B cell (primary cell): ENCODE measurements around the gene TFAP2B. TPM values are rescaled to one million over a fixed set of nuclear protein-coding genes. Genes with fewer than 3 reads are reported as not detected.

Experiments used
- ATAC-seq: fragments of 200-7000 bp; cut with Tn5 transposase; one replicate; pipeline ENCODE4 v1.10.0; 2021; ENCODE audit warnings: low read depth, mild to moderate bottlenecking, moderate number of reproducible peaks, moderate library complexity
- CTCF ChIA-PET: fragments of 350-600 bp; sonication (Branson Sonifier 250); formaldehyde crosslinking; loops from one replicate; lab custom pipeline; 2021; ENCODE audit warnings: antibody characterized with exemption, inconsistent platforms; lab: Charles Lee
- POLR2A ChIA-PET: fragments of 350-600 bp; sonication (Branson Sonifier 250); formaldehyde crosslinking; loops from one replicate; lab custom pipeline; 2021; ENCODE audit warnings: antibody characterized with exemption; lab: Charles Lee
- DNase-seq: peaks from one replicate; pipeline ENCODE4 v3.0.0; 2013
- H2AFZ ChIP-seq: 2 replicates; pipeline ENCODE4 v1.6.1; 2012; ENCODE audit warnings: mild to moderate bottlenecking, low read depth, low read length; ENCODE audit not compliant: insufficient read depth, poor library complexity, severe bottlenecking
- H3K27ac ChIP-seq, 2 donors: 1 replicate in 1 of 2; 2 replicates in 1 of 2; pipeline ENCODE4 v1.5.1; 2012 to 2013; ENCODE audit warnings: low read length in 2 of 2, mild to moderate bottlenecking in 2 of 2, moderate library complexity in 1 of 2
- H3K27me3 ChIP-seq, 4 experiments: fragments of 200-600 bp in 1 of 4; sonication (generic) in 1 of 4; replicated peaks in 1 of 4; 1 replicate in 2 of 4; 2 replicates in 2 of 4; pipeline versions ENCODE4 v1.6.1 to v1.7.0; 2013 to 2016; ENCODE audit warnings: low read length in 3 of 4, mild to moderate bottlenecking in 2 of 4, mixed read lengths in 1 of 4, moderate library complexity in 1 of 4; ENCODE audit not compliant: insufficient read depth in 4 of 4, control insufficient read depth in 3 of 4; ENCODE audit errors: control extremely low read depth in 1 of 4
- H3K36me3 ChIP-seq, 2 experiments: replicated peaks in 1 of 2; 1 replicate in 1 of 2; 2 replicates in 1 of 2; pipeline versions ENCODE4 v1.6.1 to v1.7.1; 2013; ENCODE audit warnings: low read length in 1 of 2; ENCODE audit not compliant: insufficient read depth in 2 of 2, control insufficient read depth in 1 of 2; ENCODE audit errors: control extremely low read depth in 1 of 2, extremely low read depth in 1 of 2
- H3K4me1 ChIP-seq, 2 donors: fragments of 200-600 bp in 1 of 2; sonication (generic) in 1 of 2; 1 replicate in 1 of 2; 2 replicates in 1 of 2; pipeline versions ENCODE4 v1.5.1 to v1.6.1; 2013 to 2017; ENCODE audit warnings: low read length in 2 of 2; ENCODE audit not compliant: control insufficient read depth in 2 of 2, insufficient read depth in 2 of 2
- H3K4me2 ChIP-seq: replicated peaks from 2 replicates; pipeline ENCODE3; 2012; ENCODE audit warnings: mild to moderate bottlenecking, low read depth, low read length; ENCODE audit not compliant: poor library complexity, severe bottlenecking
- H3K4me3 ChIP-seq, 5 experiments: fragments of 200-600 bp in 1 of 5; sonication (generic) in 1 of 5; 1 replicate in 3 of 5; 2 replicates in 2 of 5; pipeline versions ENCODE4 v1.5.1 to v1.7.0; 2011 to 2016; ENCODE audit warnings: low read length in 4 of 5, mild to moderate bottlenecking in 4 of 5, low read depth in 2 of 5, control low read depth in 1 of 5, moderate library complexity in 1 of 5; ENCODE audit not compliant: insufficient read depth in 1 of 5; ENCODE audit errors: control extremely low read depth in 1 of 5, extremely low read depth in 1 of 5
- H3K79me2 ChIP-seq: fragments of 200-600 bp; sonication (generic); one replicate; pipeline ENCODE4 v1.6.0; 2016; ENCODE audit warnings: low read length; ENCODE audit not compliant: control insufficient read depth, insufficient read depth
- H3K9ac ChIP-seq: fragments of 200-600 bp; sonication (generic); 2 replicates; pipeline ENCODE4 v1.6.1; 2017; ENCODE audit warnings: mild to moderate bottlenecking, low read length, moderate library complexity
- H3K9me3 ChIP-seq, 3 donors: one replicate each; pipeline versions ENCODE4 v1.6.1 to v1.7.1; 2013; ENCODE audit warnings: low read length in 2 of 3; ENCODE audit not compliant: control insufficient read depth in 2 of 3, insufficient read depth in 1 of 3; ENCODE audit errors: control extremely low read depth in 1 of 3
- H4K20me1 ChIP-seq: 2 replicates; pipeline ENCODE4 v1.6.0; 2012; ENCODE audit warnings: mild to moderate bottlenecking, low read length; ENCODE audit not compliant: insufficient read depth, control insufficient read depth, poor library complexity, severe bottlenecking
- H3K27ac Mint-ChIP-seq: one replicate; pipeline ENCODE4 v1.8.0; 2021; ENCODE audit warnings: mixed read lengths
- H3K27me3 Mint-ChIP-seq: one replicate; pipeline ENCODE4 v1.8.0; 2021; ENCODE audit warnings: mixed read lengths
- H3K4me1 Mint-ChIP-seq: one replicate; pipeline ENCODE4 v1.8.0; 2021; ENCODE audit warnings: mixed read lengths
- H3K4me3 Mint-ChIP-seq: one replicate; pipeline ENCODE4 v1.8.0; 2021; ENCODE audit warnings: mixed read lengths
- H3K9me3 Mint-ChIP-seq: one replicate; pipeline ENCODE4 v1.8.0; 2022; ENCODE audit warnings: mixed read lengths; ENCODE audit not compliant: insufficient read depth
- EZH2 ChIP-seq: IDR thresholded peaks from 2 replicates; pipeline ENCODE4 v1.6.1; 2012; ENCODE audit warnings: borderline replicate concordance, low read depth, mild to moderate bottlenecking, moderate library complexity, low read length; ENCODE audit not compliant: insufficient read depth, poor library complexity, severe bottlenecking
- WGBS: methylation state at CpG from one replicate; pipeline ENCODE4 v1.1.5; 2013; ENCODE audit warnings: missing lambda C conversion rate; ENCODE audit not compliant: insufficient coverage; 5-methylcytosine and 5-hydroxymethylcytosine counted together
- intact Hi-C: fragments of 100-400 bp; cut with micrococcal nuclease; formaldehyde crosslinking; loops from one replicate; pipeline ENCODE4 v1.10.0; 2022
- polyA plus RNA-seq: library from polyadenylated mRNA; depleted of rRNA; stranded (reverse); fragments of >200 nt; gene quantifications from 2 replicates; pipeline ENCODE4 v1.2.3, GENCODE V29; 2012
- total RNA-seq, 2 donors: library from RNA; stranded (reverse); fragments of 120-200 nt in 1 of 2; gene quantifications; 1 replicate in 1 of 2; 2 replicates in 1 of 2; pipeline versions ENCODE4 v1.2.3 to v1.2.4, GENCODE V29; 2013 to 2022
- TF ChIP-seq, protein P1 (sequence below): fragments of 200-600 bp; IDR thresholded peaks from one replicate; pipeline ENCODE4 v1.8.0; 2022; ENCODE audit warnings: antibody characterized with exemption, mild to moderate bottlenecking

The TFAP2B gene
- total and polyA plus RNA-seq, 2 donors (not counting 1 experiment from before 2014, with no cell fraction given) = not detected

DNA sequence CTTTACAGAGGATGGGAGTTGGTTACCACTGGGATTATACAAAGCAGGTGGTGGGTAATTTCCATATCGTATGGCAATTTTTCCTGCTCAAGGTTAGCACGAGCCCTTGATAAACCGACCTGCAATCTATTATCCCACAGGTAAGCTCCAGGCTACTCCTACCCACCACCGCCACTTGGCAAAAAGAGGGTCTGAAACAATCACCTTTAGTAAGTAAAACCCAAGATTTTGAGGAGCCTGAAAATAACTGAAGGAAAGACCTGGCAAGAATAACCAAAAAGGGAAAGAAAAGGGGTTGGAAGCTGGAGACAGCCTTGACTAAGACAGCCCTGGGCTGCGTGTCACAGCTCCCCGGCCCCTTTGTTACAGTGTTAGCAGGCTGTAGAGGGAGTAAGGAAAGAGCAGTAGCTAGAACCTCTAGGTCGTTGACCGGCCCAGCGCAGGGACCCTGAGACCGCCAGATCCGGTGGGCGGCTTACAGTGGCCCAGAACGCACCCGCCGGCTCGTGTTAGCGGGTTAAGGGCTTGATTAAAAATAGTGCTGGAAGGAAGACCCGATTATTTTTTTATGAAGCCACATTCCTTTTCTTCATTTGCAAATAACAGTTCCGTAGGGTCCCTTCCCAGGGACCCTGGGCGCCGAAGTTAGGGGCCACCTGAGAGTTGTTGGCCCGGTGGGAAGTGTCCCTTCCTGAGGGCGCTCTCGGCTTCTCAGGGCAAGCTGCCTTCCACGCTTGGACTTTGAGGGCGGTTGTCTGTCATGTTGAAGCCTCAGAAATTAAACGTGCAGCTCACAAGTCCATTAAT is 30.5 kb downstream of the TFAP2B start:
- Histone ChIP-seq H3K4me2 (no peak overlapping the region), H3K9me3 (peaks cover 0 to 27% (median 2%) of the 10 kb centered on the region in 3 donors), H3K4me3 (no peak overlapping the region), H3K9ac (no peak overlapping the region), H3K27ac (no peak overlapping the region), H3K79me2 (no peaks in the 10 kb centered on the region), H3K27me3 (peaks cover 0 to 64% (median 47%) of the 10 kb centered on the region in 4 experiments), H3K4me1 (no peaks in the 10 kb centered on the region), H3K36me3 (no peaks in the 10 kb centered on the region), H4K20me1 (no peaks in the 10 kb centered on the region), H2AFZ (no peak overlapping the region)
- intact Hi-C loops = no loop called here
- Mint-ChIP-seq H3K4me1 (no peaks in the 10 kb centered on the region), H3K9me3 (peaks cover 3% of the 10 kb centered on the region), H3K4me3 (no peak overlapping the region), H3K27ac (no peak overlapping the region), H3K27me3 (peaks cover 82% of the 10 kb centered on the region)
- DNase-seq = no peak
- no peak for ATAC-seq
- 16% methylated on average over 15 of the region's 27 CpGs for WGBS
- CTCF ChIA-PET = no interaction called here
- TF ChIP-seq, protein P1, sequence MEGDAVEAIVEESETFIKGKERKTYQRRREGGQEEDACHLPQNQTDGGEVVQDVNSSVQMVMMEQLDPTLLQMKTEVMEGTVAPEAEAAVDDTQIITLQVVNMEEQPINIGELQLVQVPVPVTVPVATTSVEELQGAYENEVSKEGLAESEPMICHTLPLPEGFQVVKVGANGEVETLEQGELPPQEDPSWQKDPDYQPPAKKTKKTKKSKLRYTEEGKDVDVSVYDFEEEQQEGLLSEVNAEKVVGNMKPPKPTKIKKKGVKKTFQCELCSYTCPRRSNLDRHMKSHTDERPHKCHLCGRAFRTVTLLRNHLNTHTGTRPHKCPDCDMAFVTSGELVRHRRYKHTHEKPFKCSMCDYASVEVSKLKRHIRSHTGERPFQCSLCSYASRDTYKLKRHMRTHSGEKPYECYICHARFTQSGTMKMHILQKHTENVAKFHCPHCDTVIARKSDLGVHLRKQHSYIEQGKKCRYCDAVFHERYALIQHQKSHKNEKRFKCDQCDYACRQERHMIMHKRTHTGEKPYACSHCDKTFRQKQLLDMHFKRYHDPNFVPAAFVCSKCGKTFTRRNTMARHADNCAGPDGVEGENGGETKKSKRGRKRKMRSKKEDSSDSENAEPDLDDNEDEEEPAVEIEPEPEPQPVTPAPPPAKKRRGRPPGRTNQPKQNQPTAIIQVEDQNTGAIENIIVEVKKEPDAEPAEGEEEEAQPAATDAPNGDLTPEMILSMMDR = no peak
- TF ChIP-seq EZH2 = no peak
- POLR2A ChIA-PET = no interaction called here

GRCh38 chr6:50849796-50850180 is 31.1 kb downstream of the TFAP2B start:
- peaks cover 76% of the 10 kb centered on the region for H3K27me3 Mint-ChIP-seq
- Histone ChIP-seq H3K9me3 (peaks cover 0 to 27% (median 2%) of the 10 kb centered on the region in 3 donors), H3K27me3 (peaks cover 0 to 58% (median 41%) of the 10 kb centered on the region in 4 experiments), H3K36me3 (no peaks in the 10 kb centered on the region), H3K79me2 (no peaks in the 10 kb centered on the region), H3K4me1 (no peaks in the 10 kb centered on the region), H3K4me3 (no peak overlapping the region), H2AFZ (no peak overlapping the region), H4K20me1 (no peaks in the 10 kb centered on the region), H3K4me2 (no peak overlapping the region), H3K9ac (no peak overlapping the region), H3K27ac (no peak overlapping the region)
- peaks cover 3% of the 10 kb centered on the region for H3K9me3 Mint-ChIP-seq
- H3K4me1 Mint-ChIP-seq = no peaks in the 10 kb centered on the region
- TF ChIP-seq, protein P1 = no peak
- TF ChIP-seq EZH2 = no peak
- ATAC-seq = no peak
- WGBS = 8% methylated on average over 18 of the region's 22 CpGs
- H3K4me3 Mint-ChIP-seq = no peak overlapping the region
- H3K27ac Mint-ChIP-seq = no peak overlapping the region
- intact Hi-C loops = no loop called here
- ChIA-PET CTCF (no interaction called here), POLR2A (no interaction called here)
- no peak for DNase-seq
